B cell (primary cell): ENCODE measurements around the gene ABHD14A. TPM values are rescaled to one million over a fixed set of nuclear protein-coding genes. Genes with fewer than 3 reads are reported as not detected.
A peak's percentile ranks its signal among the peaks of the same experiment; 100 is the strongest.

Source experiments
- ATAC-seq: fragments of 200-7000 bp; cut with Tn5 transposase; one replicate; pipeline ENCODE4 v1.10.0; 2021; ENCODE audit warnings: low read depth, mild to moderate bottlenecking, moderate number of reproducible peaks, moderate library complexity
- CTCF ChIA-PET: fragments of 350-600 bp; sonication (Branson Sonifier 250); formaldehyde crosslinking; loops from one replicate; lab custom pipeline; 2021; ENCODE audit warnings: antibody characterized with exemption, inconsistent platforms; lab: Charles Lee
- POLR2A ChIA-PET: fragments of 350-600 bp; sonication (Branson Sonifier 250); formaldehyde crosslinking; loops from one replicate; lab custom pipeline; 2021; ENCODE audit warnings: antibody characterized with exemption; lab: Charles Lee
- DNase-seq: peaks from one replicate; pipeline ENCODE4 v3.0.0; 2013
- H2AFZ ChIP-seq: 2 replicates; pipeline ENCODE4 v1.6.1; 2012; ENCODE audit warnings: mild to moderate bottlenecking, low read depth, low read length; ENCODE audit not compliant: insufficient read depth, poor library complexity, severe bottlenecking
- H3K27ac ChIP-seq, 2 donors: 1 replicate in 1 of 2; 2 replicates in 1 of 2; pipeline ENCODE4 v1.5.1; 2012 to 2013; ENCODE audit warnings: low read length in 2 of 2, mild to moderate bottlenecking in 2 of 2, moderate library complexity in 1 of 2
- H3K27me3 ChIP-seq, 4 experiments: fragments of 200-600 bp in 1 of 4; sonication (generic) in 1 of 4; replicated peaks in 1 of 4; 1 replicate in 2 of 4; 2 replicates in 2 of 4; pipeline versions ENCODE4 v1.6.1 to v1.7.0; 2013 to 2016; ENCODE audit warnings: low read length in 3 of 4, mild to moderate bottlenecking in 2 of 4, mixed read lengths in 1 of 4, moderate library complexity in 1 of 4; ENCODE audit not compliant: insufficient read depth in 4 of 4, control insufficient read depth in 3 of 4; ENCODE audit errors: control extremely low read depth in 1 of 4
- H3K36me3 ChIP-seq, 2 experiments: replicated peaks in 1 of 2; 1 replicate in 1 of 2; 2 replicates in 1 of 2; pipeline versions ENCODE4 v1.6.1 to v1.7.1; 2013; ENCODE audit warnings: low read length in 1 of 2; ENCODE audit not compliant: insufficient read depth in 2 of 2, control insufficient read depth in 1 of 2; ENCODE audit errors: control extremely low read depth in 1 of 2, extremely low read depth in 1 of 2
- H3K4me1 ChIP-seq, 2 donors: fragments of 200-600 bp in 1 of 2; sonication (generic) in 1 of 2; 1 replicate in 1 of 2; 2 replicates in 1 of 2; pipeline versions ENCODE4 v1.5.1 to v1.6.1; 2013 to 2017; ENCODE audit warnings: low read length in 2 of 2; ENCODE audit not compliant: control insufficient read depth in 2 of 2, insufficient read depth in 2 of 2
- H3K4me2 ChIP-seq: replicated peaks from 2 replicates; pipeline ENCODE3; 2012; ENCODE audit warnings: mild to moderate bottlenecking, low read depth, low read length; ENCODE audit not compliant: poor library complexity, severe bottlenecking
- H3K4me3 ChIP-seq, 5 experiments: fragments of 200-600 bp in 1 of 5; sonication (generic) in 1 of 5; 1 replicate in 3 of 5; 2 replicates in 2 of 5; pipeline versions ENCODE4 v1.5.1 to v1.7.0; 2011 to 2016; ENCODE audit warnings: low read length in 4 of 5, mild to moderate bottlenecking in 4 of 5, low read depth in 2 of 5, control low read depth in 1 of 5, moderate library complexity in 1 of 5; ENCODE audit not compliant: insufficient read depth in 1 of 5; ENCODE audit errors: control extremely low read depth in 1 of 5, extremely low read depth in 1 of 5
- H3K79me2 ChIP-seq: fragments of 200-600 bp; sonication (generic); one replicate; pipeline ENCODE4 v1.6.0; 2016; ENCODE audit warnings: low read length; ENCODE audit not compliant: control insufficient read depth, insufficient read depth
- H3K9ac ChIP-seq: fragments of 200-600 bp; sonication (generic); 2 replicates; pipeline ENCODE4 v1.6.1; 2017; ENCODE audit warnings: mild to moderate bottlenecking, low read length, moderate library complexity
- H3K9me3 ChIP-seq, 3 donors: one replicate each; pipeline versions ENCODE4 v1.6.1 to v1.7.1; 2013; ENCODE audit warnings: low read length in 2 of 3; ENCODE audit not compliant: control insufficient read depth in 2 of 3, insufficient read depth in 1 of 3; ENCODE audit errors: control extremely low read depth in 1 of 3
- H4K20me1 ChIP-seq: 2 replicates; pipeline ENCODE4 v1.6.0; 2012; ENCODE audit warnings: mild to moderate bottlenecking, low read length; ENCODE audit not compliant: insufficient read depth, control insufficient read depth, poor library complexity, severe bottlenecking
- H3K27ac Mint-ChIP-seq: one replicate; pipeline ENCODE4 v1.8.0; 2021; ENCODE audit warnings: mixed read lengths
- H3K27me3 Mint-ChIP-seq: one replicate; pipeline ENCODE4 v1.8.0; 2021; ENCODE audit warnings: mixed read lengths
- H3K4me1 Mint-ChIP-seq: one replicate; pipeline ENCODE4 v1.8.0; 2021; ENCODE audit warnings: mixed read lengths
- H3K4me3 Mint-ChIP-seq: one replicate; pipeline ENCODE4 v1.8.0; 2021; ENCODE audit warnings: mixed read lengths
- H3K9me3 Mint-ChIP-seq: one replicate; pipeline ENCODE4 v1.8.0; 2022; ENCODE audit warnings: mixed read lengths; ENCODE audit not compliant: insufficient read depth
- EZH2 ChIP-seq: IDR thresholded peaks from 2 replicates; pipeline ENCODE4 v1.6.1; 2012; ENCODE audit warnings: borderline replicate concordance, low read depth, mild to moderate bottlenecking, moderate library complexity, low read length; ENCODE audit not compliant: insufficient read depth, poor library complexity, severe bottlenecking
- WGBS: methylation state at CpG from one replicate; pipeline ENCODE4 v1.1.5; 2013; ENCODE audit warnings: missing lambda C conversion rate; ENCODE audit not compliant: insufficient coverage; 5-methylcytosine and 5-hydroxymethylcytosine counted together
- intact Hi-C: fragments of 100-400 bp; cut with micrococcal nuclease; formaldehyde crosslinking; loops from one replicate; pipeline ENCODE4 v1.10.0; 2022
- polyA plus RNA-seq: library from polyadenylated mRNA; depleted of rRNA; stranded (reverse); fragments of >200 nt; gene quantifications from 2 replicates; pipeline ENCODE4 v1.2.3, GENCODE V29; 2012
- total RNA-seq, 2 donors: library from RNA; stranded (reverse); fragments of 120-200 nt in 1 of 2; gene quantifications; 1 replicate in 1 of 2; 2 replicates in 1 of 2; pipeline versions ENCODE4 v1.2.3 to v1.2.4, GENCODE V29; 2013 to 2022
- TF ChIP-seq, protein P1 (sequence below): fragments of 200-600 bp; IDR thresholded peaks from one replicate; pipeline ENCODE4 v1.8.0; 2022; ENCODE audit warnings: antibody characterized with exemption, mild to moderate bottlenecking

Gene ABHD14A
- total and polyA plus RNA-seq, 2 donors (not counting 1 experiment from before 2014, with no cell fraction given), result 11.9 to 28.8 TPM

DNA sequence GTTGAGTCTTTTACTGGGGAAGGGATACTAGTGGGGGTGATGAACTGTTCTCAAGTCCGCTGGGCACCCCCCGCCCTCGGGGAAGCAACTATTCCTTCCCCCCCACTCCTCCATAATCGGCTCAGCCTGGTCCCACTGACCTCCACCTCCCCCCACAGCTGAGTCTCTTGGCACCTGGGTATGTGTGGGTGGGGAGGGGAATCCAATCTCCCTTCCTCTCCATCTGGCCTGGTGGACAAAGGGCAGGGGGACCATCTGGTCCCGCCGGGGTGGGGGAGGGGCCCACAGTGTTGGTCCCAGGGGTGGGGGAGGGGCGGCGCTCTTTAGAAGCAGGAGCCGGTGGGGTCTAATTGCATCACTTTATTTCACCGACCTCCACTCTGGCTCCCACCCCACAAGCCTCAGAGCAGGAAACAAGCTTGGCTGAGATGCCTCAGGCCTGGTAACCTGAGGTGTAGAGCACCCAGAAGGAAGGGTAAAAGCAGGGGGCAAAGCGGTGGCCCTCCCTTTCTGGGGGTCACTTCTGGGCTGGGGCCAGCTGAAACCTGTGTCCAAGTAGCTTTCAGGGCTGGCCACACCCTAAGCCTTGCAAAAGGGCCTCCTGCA is 6.6 kb upstream of the ABHD14A start:
- TF ChIP-seq, protein P1, sequence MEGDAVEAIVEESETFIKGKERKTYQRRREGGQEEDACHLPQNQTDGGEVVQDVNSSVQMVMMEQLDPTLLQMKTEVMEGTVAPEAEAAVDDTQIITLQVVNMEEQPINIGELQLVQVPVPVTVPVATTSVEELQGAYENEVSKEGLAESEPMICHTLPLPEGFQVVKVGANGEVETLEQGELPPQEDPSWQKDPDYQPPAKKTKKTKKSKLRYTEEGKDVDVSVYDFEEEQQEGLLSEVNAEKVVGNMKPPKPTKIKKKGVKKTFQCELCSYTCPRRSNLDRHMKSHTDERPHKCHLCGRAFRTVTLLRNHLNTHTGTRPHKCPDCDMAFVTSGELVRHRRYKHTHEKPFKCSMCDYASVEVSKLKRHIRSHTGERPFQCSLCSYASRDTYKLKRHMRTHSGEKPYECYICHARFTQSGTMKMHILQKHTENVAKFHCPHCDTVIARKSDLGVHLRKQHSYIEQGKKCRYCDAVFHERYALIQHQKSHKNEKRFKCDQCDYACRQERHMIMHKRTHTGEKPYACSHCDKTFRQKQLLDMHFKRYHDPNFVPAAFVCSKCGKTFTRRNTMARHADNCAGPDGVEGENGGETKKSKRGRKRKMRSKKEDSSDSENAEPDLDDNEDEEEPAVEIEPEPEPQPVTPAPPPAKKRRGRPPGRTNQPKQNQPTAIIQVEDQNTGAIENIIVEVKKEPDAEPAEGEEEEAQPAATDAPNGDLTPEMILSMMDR, result no peak
- no peak for TF ChIP-seq EZH2
- H3K27ac ChIP-seq, result peak overlapping the region in 1 of 2 donors; percentile 56
- Mint-ChIP-seq H3K4me1 (peaks cover 23% of the 10 kb centered on the region), H3K27me3 (no peaks in the 10 kb centered on the region), H3K4me3 (peak overlapping the region; percentile 88), H3K27ac (peak overlapping the region; percentile 61), H3K9me3 (no peaks in the 10 kb centered on the region)
- H3K4me2 ChIP-seq, result peak overlapping the region; percentile 99
- H3K9me3 ChIP-seq, result no peaks in the 10 kb centered on the region
- H4K20me1 ChIP-seq, result no peaks in the 10 kb centered on the region
- intact Hi-C loops, result no loop called here
- ATAC-seq, result no peak
- no peaks in the 10 kb centered on the region for H3K27me3 ChIP-seq
- peaks cover 0 to 3% of the 10 kb centered on the region in 2 experiments for H3K36me3 ChIP-seq
- H3K79me2 ChIP-seq, result peaks cover 5% of the 10 kb centered on the region
- ChIA-PET POLR2A (interaction anchor here (1.4 to 1.5 kb wide), 2 partner anchors 9 to 15 kb away, joined by 3 to 4 read pairs; no protein-coding TSS in a partner anchor), CTCF (interaction anchor here (0.5 to 2.6 kb wide), 3 partner anchors 11 to 26 kb away, joined by 3 to 14 read pairs (median 3); partner anchors contain the start of genes PARP3 and RRP9)
- no peak for DNase-seq
- peak overlapping the region; percentile 75 for H3K9ac ChIP-seq
- H3K4me1 ChIP-seq, result peaks cover 6 to 23% of the 10 kb centered on the region in 2 donors
- peak overlapping the region; percentile 88 for H2AFZ ChIP-seq
- H3K4me3 ChIP-seq, result peak overlapping the region in 4 of 5 experiments; percentile 22 to 73 (median 54)
- WGBS, result 46% methylated on average over 2 of the region's 11 CpGs
